Lung (tissue), 12 donors: ENCODE results near the gene CCDC134. TPM values are rescaled to one million over a fixed set of nuclear protein-coding genes. Genes with fewer than 3 reads are reported as not detected.

ENCODE experiments used
- ATAC-seq: fragments of 200-7000 bp; cut with Tn5 transposase; one replicate; pipeline ENCODE4 v1.9.1; 2020; ENCODE audit warnings: moderate number of reproducible peaks; ENCODE audit not compliant: insufficient read depth, low FRiP score
- DNase-seq, 3 donors: peaks; one replicate each; pipeline ENCODE4 v3.0.0-alpha.2; 2013 to 2017
- H3K27ac ChIP-seq, 2 donors: one replicate each; pipeline ENCODE4 v1.5.1; 2013; ENCODE audit warnings: mild to moderate bottlenecking in 2 of 2, moderate library complexity in 2 of 2, control low read depth in 1 of 2, inconsistent platforms in 1 of 2, low read depth in 1 of 2, low read length in 1 of 2
- H3K27me3 ChIP-seq, 3 donors: one replicate each; pipeline ENCODE4 v1.5.1; 2013; ENCODE audit warnings: low read length in 2 of 3; ENCODE audit not compliant: control insufficient read depth in 3 of 3, insufficient read depth in 3 of 3
- H3K36me3 ChIP-seq, 4 donors: one replicate each; pipeline ENCODE4 v1.5.1; 2013; ENCODE audit warnings: low read length in 4 of 4, mild to moderate bottlenecking in 1 of 4, moderate library complexity in 1 of 4; ENCODE audit not compliant: control insufficient read depth in 4 of 4, insufficient read depth in 4 of 4
- H3K4me1 ChIP-seq, 5 donors: one replicate each; pipeline ENCODE4 v1.5.1; 2013; ENCODE audit warnings: low read length in 5 of 5, mild to moderate bottlenecking in 2 of 5, moderate library complexity in 1 of 5; ENCODE audit not compliant: control insufficient read depth in 5 of 5, insufficient read depth in 5 of 5
- H3K4me3 ChIP-seq: one replicate; pipeline ENCODE4 v1.5.1; 2013; ENCODE audit warnings: mild to moderate bottlenecking, control low read depth, moderate library complexity
- H3K9ac ChIP-seq, 2 donors: one replicate each; pipeline ENCODE4 v1.5.1; 2013; ENCODE audit warnings: low read length in 2 of 2, control low read depth in 1 of 2; ENCODE audit not compliant: insufficient read depth in 1 of 2
- H3K9me3 ChIP-seq, 4 donors: one replicate each; pipeline ENCODE4 v1.5.1; 2013; ENCODE audit warnings: low read length in 3 of 4, mild to moderate bottlenecking in 1 of 4, moderate library complexity in 1 of 4; ENCODE audit not compliant: control insufficient read depth in 4 of 4, insufficient read depth in 3 of 4
- WGBS, 2 donors: extraction: QIAGEN DNeasy Blood & Tissue Kit; methylation state at CpG; one replicate each; pipeline ENCODE4 v1.1.7; 2013; 5-methylcytosine and 5-hydroxymethylcytosine counted together
- polyA plus RNA-seq, 2 donors: library from polyadenylated mRNA; stranded (reverse); fragments of 200-250 nt; gene quantifications; one replicate each; pipeline ENCODE4 v1.2.1, GENCODE V29; 2013
- total RNA-seq, 2 donors: library from RNA; depleted of rRNA in 1 of 2; stranded (reverse); fragments of >200 nt in 1 of 2; gene quantifications; one replicate each; pipeline ENCODE4 v1.2.1, GENCODE V29; 2014 to 2021
- TF ChIP-seq, protein P1 (sequence below): IDR thresholded peaks from 2 replicates; pipeline ENCODE4 v1.5.1; 2012; ENCODE audit warnings: mild to moderate bottlenecking; ENCODE audit errors: control extremely low read depth, extremely low read depth
- donor health status: control.
- donor health status: control.
- donor health status: Bipolar disorder and iron deficiency.
- donor health status: healthy.
- donor health status: DM: yes; HTN: yes; CAD: no.

CCDC134 gene
- total and polyA plus RNA-seq, 4 donors: 2.5 to 10.6 (median 7.0) TPM

DNA sequence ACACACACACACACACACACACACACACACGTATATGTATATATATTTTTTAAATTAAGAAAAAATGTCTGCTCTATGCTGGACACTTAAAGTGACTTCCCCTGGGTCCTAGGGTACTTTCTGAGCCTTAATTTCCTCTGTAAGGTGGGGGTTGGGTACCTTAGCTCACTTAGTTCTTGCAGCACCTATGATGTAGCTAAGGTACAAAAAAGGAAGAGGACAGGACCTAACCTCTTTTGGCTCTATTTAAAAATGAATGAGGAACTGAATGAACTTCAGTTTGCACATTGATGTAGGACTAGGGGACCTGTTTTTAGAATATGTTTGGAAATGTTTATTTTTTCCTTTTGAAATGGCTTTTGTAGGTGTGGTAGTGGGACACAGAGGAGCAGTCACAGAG lies 43.6 kb downstream of the CCDC134 start:
- no peak for ATAC-seq
- Histone ChIP-seq H3K9ac (no peak overlapping the region), H3K9me3 (no peaks in the 10 kb centered on the region), H3K4me3 (no peak overlapping the region), H3K36me3 (peaks cover 3 to 11% (median 4%) of the 10 kb centered on the region in 4 donors), H3K27me3 (no peaks in the 10 kb centered on the region), H3K4me1 (peaks cover 0 to 47% (median 20%) of the 10 kb centered on the region in 5 donors), H3K27ac (no peak overlapping the region)
- DNase-seq: no peak
- TF ChIP-seq, protein P1, sequence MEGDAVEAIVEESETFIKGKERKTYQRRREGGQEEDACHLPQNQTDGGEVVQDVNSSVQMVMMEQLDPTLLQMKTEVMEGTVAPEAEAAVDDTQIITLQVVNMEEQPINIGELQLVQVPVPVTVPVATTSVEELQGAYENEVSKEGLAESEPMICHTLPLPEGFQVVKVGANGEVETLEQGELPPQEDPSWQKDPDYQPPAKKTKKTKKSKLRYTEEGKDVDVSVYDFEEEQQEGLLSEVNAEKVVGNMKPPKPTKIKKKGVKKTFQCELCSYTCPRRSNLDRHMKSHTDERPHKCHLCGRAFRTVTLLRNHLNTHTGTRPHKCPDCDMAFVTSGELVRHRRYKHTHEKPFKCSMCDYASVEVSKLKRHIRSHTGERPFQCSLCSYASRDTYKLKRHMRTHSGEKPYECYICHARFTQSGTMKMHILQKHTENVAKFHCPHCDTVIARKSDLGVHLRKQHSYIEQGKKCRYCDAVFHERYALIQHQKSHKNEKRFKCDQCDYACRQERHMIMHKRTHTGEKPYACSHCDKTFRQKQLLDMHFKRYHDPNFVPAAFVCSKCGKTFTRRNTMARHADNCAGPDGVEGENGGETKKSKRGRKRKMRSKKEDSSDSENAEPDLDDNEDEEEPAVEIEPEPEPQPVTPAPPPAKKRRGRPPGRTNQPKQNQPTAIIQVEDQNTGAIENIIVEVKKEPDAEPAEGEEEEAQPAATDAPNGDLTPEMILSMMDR: no peak
- WGBS, 2 donors: 25 to 70% methylated on average over 1 of the region's 1 CpG

DNA sequence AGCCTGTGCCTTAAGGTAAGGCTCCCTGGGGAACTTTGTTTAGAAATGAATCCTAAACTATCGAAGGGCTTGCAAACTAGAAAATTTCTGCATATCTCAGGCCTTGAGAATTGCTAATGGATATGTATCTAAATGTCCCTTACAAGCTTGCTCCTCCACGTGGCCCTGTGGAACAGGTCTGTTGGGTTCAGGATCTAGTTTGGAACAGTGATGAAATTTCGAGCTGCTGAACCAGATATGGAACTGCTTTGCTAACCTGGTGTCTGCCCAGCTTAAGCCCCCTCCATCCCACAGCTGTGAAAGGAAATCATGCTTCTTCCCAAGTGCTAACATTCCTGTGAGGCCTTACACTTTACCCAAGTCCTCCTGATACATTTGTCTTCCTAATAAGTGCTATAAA lies 44.0 kb downstream of the CCDC134 start:
- no peaks in the 10 kb centered on the region for H3K27me3 ChIP-seq
- H3K9ac ChIP-seq: no peak overlapping the region
- H3K36me3 ChIP-seq: peaks cover 3 to 11% (median 4%) of the 10 kb centered on the region in 4 donors
- DNase-seq: peak; percentile 58 to 81 (median 61)
- 62 to 74% methylated on average over 3 of the region's 3 CpGs for WGBS, 2 donors
- no peak overlapping the region for H3K4me3 ChIP-seq
- no peaks in the 10 kb centered on the region for H3K9me3 ChIP-seq
- H3K4me1 ChIP-seq: peaks cover 0 to 47% (median 20%) of the 10 kb centered on the region in 5 donors
- no peak overlapping the region for H3K27ac ChIP-seq
- no peak for ATAC-seq
- TF ChIP-seq, protein P1: no peak

DNA sequence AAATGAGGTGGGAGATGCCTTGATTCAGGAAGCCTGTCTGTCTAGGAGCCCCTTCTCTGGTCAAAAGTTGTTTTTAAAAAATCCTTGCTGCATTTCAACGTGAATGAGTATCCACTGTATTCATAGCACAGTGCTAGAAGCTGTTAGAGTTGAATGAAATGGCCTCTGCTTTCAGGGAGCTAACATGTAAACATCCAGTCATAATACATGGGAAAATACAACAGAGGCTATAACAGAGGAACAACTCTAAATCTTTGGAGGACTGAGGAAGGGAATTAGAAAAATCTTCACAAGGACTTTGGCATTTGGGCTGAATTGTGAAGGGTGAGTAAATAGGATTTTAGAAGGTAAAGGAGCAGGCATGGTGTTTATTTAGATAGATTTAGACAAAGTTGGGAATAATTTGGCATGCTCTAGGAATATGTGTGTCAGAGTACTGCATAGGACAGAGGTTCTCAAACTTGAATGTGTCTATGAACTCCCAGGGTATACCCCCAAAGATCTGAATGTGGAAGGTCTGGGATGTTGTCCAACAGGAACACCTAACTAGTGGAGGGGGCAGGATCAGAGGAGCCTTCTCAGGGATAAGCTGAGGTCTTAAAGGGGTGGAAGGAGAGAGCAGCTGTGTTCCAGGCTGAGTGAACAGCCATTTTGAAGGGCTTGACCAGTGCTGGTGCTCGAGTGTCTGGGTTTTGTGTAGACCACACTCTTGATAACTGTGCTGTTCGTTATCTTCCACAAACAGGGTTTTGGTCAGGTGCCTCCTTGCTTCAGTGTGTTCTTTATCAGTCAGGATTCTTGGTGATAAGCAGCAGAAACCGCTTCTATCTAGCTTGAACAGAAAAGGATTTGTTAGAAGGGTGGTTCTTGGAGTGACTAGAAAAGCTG lies 45.1 kb downstream of the CCDC134 start:
- Histone ChIP-seq H3K36me3 (peaks cover 3 to 10% (median 3%) of the 10 kb centered on the region in 4 donors), H3K27ac (peak overlapping the region in 1 of 2 donors; percentile 68), H3K4me3 (no peak overlapping the region), H3K9me3 (no peaks in the 10 kb centered on the region), H3K4me1 (peaks cover 0 to 46% (median 18%) of the 10 kb centered on the region in 5 donors), H3K27me3 (no peaks in the 10 kb centered on the region), H3K9ac (peak overlapping the region in 1 of 2 donors; percentile 41)
- 42 to 67% methylated on average over 4 of the region's 4 CpGs for WGBS, 2 donors
- no peak for ATAC-seq
- TF ChIP-seq, protein P1: no peak
- no peak for DNase-seq
